Measurements from ENCODE around the gene WWOX.

The WWOX gene

GRCh38 chr16:79169239-79169638, 1069.8 kb downstream of the WWOX start:
- DNase-seq = no peak

GRCh38 chr16:79170555-79171246, 1071.2 kb downstream of the WWOX start:
- DNase-seq = no peak

- no peak for DNase-seq
Observed at GRCh38 chr16:79171504-79171903, 1072.0 kb downstream of the WWOX start.

GRCh38 chr16:79171931-79172705, 1072.7 kb downstream of the WWOX start:
- DNase-seq = no peak

- no peak for DNase-seq
Observed at GRCh38 chr16:79172976-79173500, 1073.6 kb downstream of the WWOX start.

- DNase-seq = no peak
Observed at GRCh38 chr16:79173919-79174318, 1074.5 kb downstream of the WWOX start.

- no peak for DNase-seq
Observed at GRCh38 chr16:79175286-79176057, 1076.0 kb downstream of the WWOX start.

GRCh38 chr16:79177018-79177417, 1077.6 kb downstream of the WWOX start:
- DNase-seq = no peak

- DNase-seq = no peak
Observed at GRCh38 chr16:79181419-79181818, 1082.0 kb downstream of the WWOX start.

GRCh38 chr16:79182616-79183015, 1083.2 kb downstream of the WWOX start:
- DNase-seq = no peak

- no peak for DNase-seq
Observed at GRCh38 chr16:79183571-79183970, 1084.1 kb downstream of the WWOX start.

- no peak for DNase-seq
Observed at GRCh38 chr16:79184464-79185030, 1085.1 kb downstream of the WWOX start.

- DNase-seq = no peak
Observed at GRCh38 chr16:79185711-79186110, 1086.3 kb downstream of the WWOX start.

GRCh38 chr16:79186196-79186595, 1086.7 kb downstream of the WWOX start:
- no peak for DNase-seq

GRCh38 chr16:79188115-79188738, 1088.8 kb downstream of the WWOX start:
- no peak for DNase-seq

GRCh38 chr16:79188739-79189122, 1089.3 kb downstream of the WWOX start:
- DNase-seq = no peak

- DNase-seq = no peak
Observed at GRCh38 chr16:79190542-79190941, 1091.1 kb downstream of the WWOX start.

- DNase-seq = no peak
Observed at GRCh38 chr16:79191933-79192332, 1092.5 kb downstream of the WWOX start.

- no peak for DNase-seq
Observed at GRCh38 chr16:79192904-79193303, 1093.5 kb downstream of the WWOX start.

- DNase-seq = no peak
Observed at GRCh38 chr16:79194291-79194690, 1094.8 kb downstream of the WWOX start.

- DNase-seq = no peak
Observed at GRCh38 chr16:79195938-79196337, 1096.5 kb downstream of the WWOX start.

- DNase-seq = no peak
Observed at GRCh38 chr16:79201436-79201835, 1102.0 kb downstream of the WWOX start.

- DNase-seq = no peak
Observed at GRCh38 chr16:79202977-79203376, 1103.5 kb downstream of the WWOX start.

Measured in effector CD4-positive, alpha-beta T cell (primary cell).